ENCODE measurements around the gene DOC2A.

The DOC2A gene

GRCh38 chr16:29977063-29977825 lies 33.6 kb downstream of the DOC2A start:
- H3K9ac ChIP-seq (ENCODE audit: low read length), result no peak overlapping the region
- no peaks in the 10 kb centered on the region for H3K27me3 ChIP-seq (ENCODE audit: control insufficient read depth, insufficient read depth, low read length)
- peaks cover 33% of the 10 kb centered on the region for H3K36me3 ChIP-seq (ENCODE audit: control insufficient read depth, insufficient read depth, low read length)
- H3K4me1 ChIP-seq (ENCODE audit: control insufficient read depth, insufficient read depth, low read length), result peaks cover 8% of the 10 kb centered on the region
- H3K27ac ChIP-seq (ENCODE audit: low read depth, low read length), result no peak overlapping the region
- H3K4me3 ChIP-seq (ENCODE audit: low read length), result no peak overlapping the region

- H3K4me3 ChIP-seq (ENCODE audit: low read length), result peak overlapping the region; percentile 98
- H3K9ac ChIP-seq (ENCODE audit: low read length), result no peak overlapping the region
- no peaks in the 10 kb centered on the region for H3K27me3 ChIP-seq (ENCODE audit: control insufficient read depth, insufficient read depth, low read length)
- H3K36me3 ChIP-seq (ENCODE audit: control insufficient read depth, insufficient read depth, low read length), result peaks cover 29% of the 10 kb centered on the region
- H3K27ac ChIP-seq (ENCODE audit: low read depth, low read length), result no peak overlapping the region
- H3K4me1 ChIP-seq (ENCODE audit: control insufficient read depth, insufficient read depth, low read length), result peaks cover 8% of the 10 kb centered on the region
Measured at GRCh38 chr16:29975811-29976511, 34.9 kb downstream of the DOC2A start.

DNA sequence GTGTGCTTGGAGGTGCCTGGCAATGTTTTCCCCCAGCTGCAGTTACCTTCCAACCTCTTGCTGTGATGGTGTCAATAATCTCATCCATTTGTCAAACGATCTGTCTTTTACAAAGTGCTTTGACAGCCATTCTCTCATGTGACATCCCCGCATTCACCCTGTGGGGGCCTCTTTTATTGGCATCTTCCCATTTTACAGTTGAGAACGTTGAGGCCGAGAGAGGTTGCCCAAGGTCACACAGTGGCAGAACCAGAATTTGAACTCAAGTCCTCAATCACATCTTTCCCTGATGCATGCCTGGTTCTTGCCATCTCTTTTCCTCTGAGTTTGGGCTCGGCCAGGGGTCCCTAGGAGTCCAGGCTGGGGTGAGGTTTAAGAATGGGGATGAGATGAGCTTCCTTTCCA lies 35.7 kb downstream of the DOC2A start:
- Histone ChIP-seq H3K4me1 (ENCODE audit: control insufficient read depth, insufficient read depth, low read length) (peaks cover 8% of the 10 kb centered on the region), H3K4me3 (ENCODE audit: low read length) (peak overlapping the region; percentile 98), H3K27me3 (ENCODE audit: control insufficient read depth, insufficient read depth, low read length) (no peaks in the 10 kb centered on the region), H3K9ac (ENCODE audit: low read length) (no peak overlapping the region), H3K27ac (ENCODE audit: low read depth, low read length) (no peak overlapping the region), H3K36me3 (ENCODE audit: control insufficient read depth, insufficient read depth, low read length) (peaks cover 26% of the 10 kb centered on the region)

GRCh38 chr16:29974291-29975133 lies 36.3 kb downstream of the DOC2A start:
- peaks cover 8% of the 10 kb centered on the region for H3K4me1 ChIP-seq (ENCODE audit: control insufficient read depth, insufficient read depth, low read length)
- H3K4me3 ChIP-seq (ENCODE audit: low read length), result peak overlapping the region; percentile 98
- peaks cover 20% of the 10 kb centered on the region for H3K36me3 ChIP-seq (ENCODE audit: control insufficient read depth, insufficient read depth, low read length)
- H3K27me3 ChIP-seq (ENCODE audit: control insufficient read depth, insufficient read depth, low read length), result no peaks in the 10 kb centered on the region
- H3K9ac ChIP-seq (ENCODE audit: low read length), result peak overlapping the region; percentile 72
- peak overlapping the region; percentile 90 for H3K27ac ChIP-seq (ENCODE audit: low read depth, low read length)

GRCh38 chr16:29973384-29974246 lies 37.2 kb downstream of the DOC2A start, which contains the start of gene TAOK2:
TSS of gene TAOK2 (plus strand) at chr16:29973868. CDS start at chr16:29977773, 3,905 bp downstream.
- peak within 1 kb of the TSS; percentile 98 for H3K4me3 ChIP-seq (ENCODE audit: low read length)
- peak within 1 kb of the TSS; percentile 72 for H3K9ac ChIP-seq (ENCODE audit: low read length)
- peaks cover 8% of the 10 kb centered on the region for H3K4me1 ChIP-seq (ENCODE audit: control insufficient read depth, insufficient read depth, low read length)
- peaks cover 15% of the 10 kb centered on the region for H3K36me3 ChIP-seq (ENCODE audit: control insufficient read depth, insufficient read depth, low read length)
- H3K27me3 ChIP-seq (ENCODE audit: control insufficient read depth, insufficient read depth, low read length), result no peaks in the 10 kb centered on the region
- peak within 1 kb of the TSS; percentile 90 for H3K27ac ChIP-seq (ENCODE audit: low read depth, low read length)

GRCh38 chr16:29972992-29973383 lies 37.8 kb downstream of the DOC2A start:
- no peak overlapping the region for H3K27ac ChIP-seq (ENCODE audit: low read depth, low read length)

GRCh38 chr16:29972500-29972899 lies 38.3 kb downstream of the DOC2A start:
- no peak overlapping the region for H3K27ac ChIP-seq (ENCODE audit: low read depth, low read length)
- no peaks in the 10 kb centered on the region for H3K27me3 ChIP-seq (ENCODE audit: control insufficient read depth, insufficient read depth, low read length)
- peaks cover 8% of the 10 kb centered on the region for H3K4me1 ChIP-seq (ENCODE audit: control insufficient read depth, insufficient read depth, low read length)
- no peak overlapping the region for H3K4me3 ChIP-seq (ENCODE audit: low read length)
- peaks cover 12% of the 10 kb centered on the region for H3K36me3 ChIP-seq (ENCODE audit: control insufficient read depth, insufficient read depth, low read length)
- no peak overlapping the region for H3K9ac ChIP-seq (ENCODE audit: low read length)

More at GRCh38 chr16:29972992-29973383, 37.8 kb downstream of the DOC2A start:
- no peak overlapping the region for H3K9ac ChIP-seq (ENCODE audit: low read length)
- peak overlapping the region; percentile 29 for H3K4me3 ChIP-seq (ENCODE audit: low read length)
- peaks cover 13% of the 10 kb centered on the region for H3K36me3 ChIP-seq (ENCODE audit: control insufficient read depth, insufficient read depth, low read length)
- H3K27me3 ChIP-seq (ENCODE audit: control insufficient read depth, insufficient read depth, low read length), result no peaks in the 10 kb centered on the region
- peaks cover 8% of the 10 kb centered on the region for H3K4me1 ChIP-seq (ENCODE audit: control insufficient read depth, insufficient read depth, low read length)

GRCh38 chr16:29971304-29971703 lies 39.5 kb downstream of the DOC2A start:
- Histone ChIP-seq H3K36me3 (ENCODE audit: control insufficient read depth, insufficient read depth, low read length) (peaks cover 12% of the 10 kb centered on the region), H3K27ac (ENCODE audit: low read depth, low read length) (no peak overlapping the region), H3K4me3 (ENCODE audit: low read length) (no peak overlapping the region), H3K27me3 (ENCODE audit: control insufficient read depth, insufficient read depth, low read length) (no peaks in the 10 kb centered on the region), H3K9ac (ENCODE audit: low read length) (no peak overlapping the region), H3K4me1 (ENCODE audit: control insufficient read depth, insufficient read depth, low read length) (peaks cover 8% of the 10 kb centered on the region)

DNA sequence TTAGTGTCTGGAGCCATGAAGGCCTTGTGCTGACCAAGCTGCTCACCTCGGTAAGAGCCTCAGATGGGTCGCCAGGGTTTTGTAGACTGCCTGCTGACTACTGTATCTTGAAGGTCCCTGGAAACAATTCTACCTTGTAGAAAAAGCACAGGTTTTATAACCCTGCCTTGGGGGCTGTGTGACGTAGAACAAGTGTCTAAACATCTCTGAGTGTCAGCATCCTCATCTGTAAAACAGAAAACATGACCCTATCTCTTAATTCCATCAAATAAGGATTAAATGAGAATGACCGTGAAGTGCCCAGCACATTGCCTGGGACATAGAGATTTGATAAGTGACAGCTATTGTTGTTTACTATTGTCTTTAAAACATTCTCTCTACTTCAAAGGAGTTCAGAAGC lies 42.6 kb downstream of the DOC2A start:
- Histone ChIP-seq H3K4me3 (ENCODE audit: low read length) (no peak overlapping the region), H3K9ac (ENCODE audit: low read length) (no peak overlapping the region), H3K27me3 (ENCODE audit: control insufficient read depth, insufficient read depth, low read length) (no peaks in the 10 kb centered on the region), H3K4me1 (ENCODE audit: control insufficient read depth, insufficient read depth, low read length) (no peaks in the 10 kb centered on the region), H3K36me3 (ENCODE audit: control insufficient read depth, insufficient read depth, low read length) (peaks cover 12% of the 10 kb centered on the region), H3K27ac (ENCODE audit: low read depth, low read length) (no peak overlapping the region)

DNA sequence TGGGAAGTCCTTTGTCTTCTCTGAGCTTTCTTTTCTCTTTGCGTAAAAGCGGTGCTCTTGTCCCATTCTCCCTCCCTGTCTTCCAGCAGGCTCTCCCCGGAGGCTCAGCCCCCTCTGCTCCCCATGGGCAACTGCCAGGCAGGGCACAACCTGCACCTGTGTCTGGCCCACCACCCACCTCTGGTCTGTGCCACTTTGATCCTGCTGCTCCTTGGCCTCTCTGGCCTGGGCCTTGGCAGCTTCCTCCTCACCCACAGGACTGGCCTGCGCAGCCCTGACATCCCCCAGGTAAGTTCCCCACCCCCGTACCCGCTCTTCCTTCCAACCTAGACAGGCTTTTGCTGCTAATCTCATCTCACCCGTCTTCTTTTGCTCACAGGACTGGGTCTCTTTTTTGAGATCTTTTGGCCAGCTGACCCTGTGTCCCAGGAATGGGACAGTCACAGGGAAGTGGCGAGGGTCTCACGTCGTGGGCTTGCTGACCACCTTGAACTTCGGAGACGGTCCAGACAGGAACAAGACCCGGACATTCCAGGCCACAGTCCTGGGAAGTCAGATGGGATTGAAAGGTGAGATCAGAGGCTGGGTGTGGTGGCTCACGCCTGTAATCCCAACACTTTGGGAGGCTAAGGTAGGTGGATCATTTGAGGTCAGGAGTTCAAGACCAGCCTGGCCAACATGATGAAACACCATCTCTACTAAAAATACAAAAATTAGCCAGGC lies 47.6 kb downstream of the DOC2A start:
- peaks cover 4% of the 10 kb centered on the region for H3K36me3 ChIP-seq (ENCODE audit: control insufficient read depth, insufficient read depth, low read length)
- H3K4me3 ChIP-seq (ENCODE audit: low read length), result peak overlapping the region; percentile 73
- peak overlapping the region; percentile 80 for H3K27ac ChIP-seq (ENCODE audit: low read depth, low read length)
- peaks cover 6% of the 10 kb centered on the region for H3K4me1 ChIP-seq (ENCODE audit: control insufficient read depth, insufficient read depth, low read length)
- H3K27me3 ChIP-seq (ENCODE audit: control insufficient read depth, insufficient read depth, low read length), result no peaks in the 10 kb centered on the region
- H3K9ac ChIP-seq (ENCODE audit: low read length), result no peak overlapping the region

GRCh38 chr16:29962344-29962994 lies 48.4 kb downstream of the DOC2A start:
- Histone ChIP-seq H3K36me3 (ENCODE audit: control insufficient read depth, insufficient read depth, low read length) (no peaks in the 10 kb centered on the region), H3K9ac (ENCODE audit: low read length) (peak overlapping the region; percentile 58), H3K4me3 (ENCODE audit: low read length) (peak overlapping the region; percentile 73), H3K27ac (ENCODE audit: low read depth, low read length) (peak overlapping the region; percentile 80), H3K4me1 (ENCODE audit: control insufficient read depth, insufficient read depth, low read length) (peaks cover 6% of the 10 kb centered on the region), H3K27me3 (ENCODE audit: control insufficient read depth, insufficient read depth, low read length) (no peaks in the 10 kb centered on the region)

Data from rectal smooth muscle tissue (tissue), 1 donor.